K562 (cell line): ENCODE data around the gene GPC2. TPM values are rescaled to one million over a fixed set of nuclear protein-coding genes. Genes with fewer than 3 reads are reported as not detected.

Source experiments
- ATAC-seq: fragments of 200-7000 bp; cut with Tn5 transposase; 3 replicates; pipeline ENCODE4 v1.9.1; 2020; ENCODE audit warnings: moderate library complexity
- BruUV-seq: library from RNA; stranded (reverse); fragments of 400-500 nt; replicated peaks from 2 replicates; lab custom pipeline; 2021; lab: Mats Ljungman, UMichigan
- CTCF ChIA-PET: fragments of 300-600 bp; formaldehyde crosslinking; extraction: SDS; loops from one replicate; lab custom pipeline; 2021; ENCODE audit warnings: low intra/inter-chr PET ratio; lab: Yijun Ruan, JAX
- POLR2A ChIA-PET: fragments of 300-600, 350-650 bp; sonication (Branson Sonifier 250); formaldehyde crosslinking; extraction: SDS; loops from one replicate; lab custom pipeline; 2021; ENCODE audit warnings: antibody characterized with exemption, inconsistent platforms; lab: Yijun Ruan, JAX
- DNase-seq, 4 experiments: peaks; one replicate each; pipeline versions ENCODE4 v3.0.0 to v3.0.0-alpha.2; 2011 to 2018; ENCODE audit warnings: low spot score in 3 of 4, mixed read lengths in 3 of 4; ENCODE audit errors: extremely low read depth in 1 of 4
- FAIRE-seq: peaks from 2 replicates; lab custom pipeline; 2011; peaks lifted over from hg19 to GRCh38; lab: Jason Lieb, UNC
- H2AFZ ChIP-seq: 2 replicates; pipeline ENCODE4 v1.6.0; 2011; ENCODE audit warnings: low read depth, low read length, control low read depth, inconsistent platforms
- H3K27ac ChIP-seq: fragments of 200-600 bp; 3 replicates; pipeline ENCODE4 v1.8.0; 2011; ENCODE audit warnings: low read depth, mild to moderate bottlenecking, control low read depth, inconsistent platforms, low read length, moderate library complexity, mixed read lengths; ENCODE audit errors: extremely low read depth
- H3K27me3 ChIP-seq, 2 experiments: fragments of 300-600 bp in 1 of 2; 2 replicates in 1 of 2; 3 replicates in 1 of 2; pipeline versions ENCODE4 v1.6.0 to v1.8.0; 2011; ENCODE audit warnings: inconsistent platforms in 2 of 2, low read length in 2 of 2, mild to moderate bottlenecking in 1 of 2, mixed read lengths in 1 of 2, moderate library complexity in 1 of 2; ENCODE audit not compliant: control insufficient read depth in 2 of 2, insufficient read depth in 2 of 2
- H3K36me3 ChIP-seq: fragments of 300-600 bp; 3 replicates; pipeline ENCODE4 v1.8.0; 2011; ENCODE audit warnings: mild to moderate bottlenecking, low read length, inconsistent platforms; ENCODE audit not compliant: control insufficient read depth, insufficient read depth
- H3K4me1 ChIP-seq, 2 experiments: fragments of 200-600 bp in 1 of 2; replicated peaks in 1 of 2; 2 replicates in 1 of 2; 3 replicates in 1 of 2; pipeline versions ENCODE4 v1.5.1 to v1.8.0; 2011; ENCODE audit warnings: inconsistent platforms in 2 of 2, low read length in 2 of 2, mild to moderate bottlenecking in 1 of 2, mixed read lengths in 1 of 2, moderate library complexity in 1 of 2; ENCODE audit not compliant: control insufficient read depth in 2 of 2, insufficient read depth in 2 of 2
- H3K4me2 ChIP-seq: 2 replicates; pipeline ENCODE4 v1.6.1; 2011; ENCODE audit warnings: low read length, control low read depth, inconsistent platforms, mixed read lengths; ENCODE audit not compliant: insufficient read depth
- H3K4me3 ChIP-seq: fragments of 200-600 bp; sonication (generic), shearing (Covaris generic); 2 replicates; pipeline ENCODE4 v1.5.1; 2016; ENCODE audit warnings: control low read depth, inconsistent platforms
- H3K79me2 ChIP-seq: fragments of 200-600 bp; 3 replicates; pipeline ENCODE4 v1.8.0; 2011; ENCODE audit warnings: low read length, inconsistent platforms; ENCODE audit not compliant: control insufficient read depth, insufficient read depth
- H3K9ac ChIP-seq, 2 experiments: 2 replicates each; pipeline versions ENCODE4 v1.6.0 to v1.6.1; 2011; ENCODE audit warnings: low read depth in 2 of 2, low read length in 2 of 2, control low read depth in 1 of 2, inconsistent platforms in 1 of 2, mild to moderate bottlenecking in 1 of 2, mixed read lengths in 1 of 2; ENCODE audit not compliant: insufficient read depth in 1 of 2
- H3K9me1 ChIP-seq: one replicate; pipeline ENCODE4 v1.6.0; 2011; ENCODE audit warnings: inconsistent platforms, mild to moderate bottlenecking, low read length, moderate library complexity; ENCODE audit not compliant: control insufficient read depth, insufficient read depth
- H3K9me3 ChIP-seq: replicated peaks from 2 replicates; pipeline ENCODE4 v1.5.1; 2011; ENCODE audit warnings: low read depth, low read length, inconsistent platforms; ENCODE audit not compliant: control insufficient read depth, insufficient read depth
- H4K20me1 ChIP-seq: replicated peaks from 2 replicates; pipeline ENCODE4 v1.6.1; 2011; ENCODE audit warnings: low read length, inconsistent platforms, mixed read lengths; ENCODE audit not compliant: control insufficient read depth, insufficient read depth
- BRCA1 ChIP-seq, 2 experiments: fragments of 450-650 bp in 1 of 2; sonication (generic) in 1 of 2; formaldehyde crosslinking in 1 of 2; IDR thresholded peaks; 2 replicates each; pipeline versions ENCODE4 v1.5.0 to v1.6.1; 2017 to 2020; ENCODE audit warnings: mild to moderate bottlenecking in 1 of 2, missing genetic modification reagents in 1 of 2
- CBFB ChIP-seq: sonication (generic); formaldehyde crosslinking; IDR thresholded peaks from 2 replicates; pipeline ENCODE4 v1.4.0; 2020; ENCODE audit warnings: mild to moderate bottlenecking, missing genetic modification reagents
- FOS ChIP-seq: IDR thresholded peaks from 3 replicates; pipeline ENCODE4 v1.6.1; 2011; ENCODE audit not compliant: insufficient read length; ENCODE audit errors: extremely low read depth
- FOXJ3 ChIP-seq: sonication (generic); formaldehyde crosslinking; IDR thresholded peaks from 2 replicates; pipeline ENCODE4 v1.4.0; 2020; ENCODE audit warnings: mild to moderate bottlenecking, missing genetic modification reagents
- KDM1A ChIP-seq, 2 experiments: fragments of 450-650 bp; IDR thresholded peaks; 2 replicates each; pipeline ENCODE4 v1.6.1; 2016; ENCODE audit warnings: mild to moderate bottlenecking in 2 of 2
- MCM7 ChIP-seq, 2 experiments: fragments of 450-650 bp; IDR thresholded peaks; 2 replicates each; pipeline ENCODE4 v1.6.1; 2016 to 2018
- NCOA6 ChIP-seq: fragments of 450-650 bp; IDR thresholded peaks from 2 replicates; pipeline ENCODE4 v1.6.1; 2017; ENCODE audit warnings: mild to moderate bottlenecking
- RAD51 ChIP-seq: fragments of 450-650 bp; IDR thresholded peaks from 2 replicates; pipeline ENCODE4 v1.7.1; 2016; ENCODE audit warnings: low read depth, mild to moderate bottlenecking, borderline replicate concordance
- SMC3 ChIP-seq: conservative IDR thresholded peaks from 2 replicates; pipeline ENCODE4 v1.6.1; 2011; ENCODE audit warnings: low read depth, low read length, improper control_type of control experiment; ENCODE audit not compliant: insufficient read depth
- TCF7 ChIP-seq: sonication (generic); IDR thresholded peaks from 2 replicates; pipeline ENCODE4 v1.6.1; 2016; ENCODE audit warnings: antibody characterized with exemption, borderline replicate concordance
- YY1 ChIP-seq, 3 experiments: IDR thresholded peaks; 2 replicates each; pipeline ENCODE4 v1.6.1; 2011; ENCODE audit warnings: low read length in 2 of 3, mild to moderate bottlenecking in 2 of 3, moderate library complexity in 2 of 3, borderline replicate concordance in 1 of 3, control low read depth in 1 of 3, low read depth in 1 of 3; ENCODE audit not compliant: insufficient read depth in 3 of 3, insufficient replicate concordance in 2 of 3, control insufficient read depth in 1 of 3, insufficient read length in 1 of 3; ENCODE audit errors: extremely low read depth in 1 of 3
- ZBED1 ChIP-seq: IDR thresholded peaks from 2 replicates; pipeline ENCODE4 v1.6.1; 2014
- ZNF134 ChIP-seq: fragments of 250-450 bp; sonication (Bioruptor Pico); conservative IDR thresholded peaks from 2 replicates; pipeline ENCODE4 v1.4.0; 2020
- ZNF277 ChIP-seq: fragments of 250-450 bp; sonication (Bioruptor Pico); IDR thresholded peaks from 2 replicates; pipeline ENCODE4 v1.8.0; 2022; ENCODE audit warnings: inconsistent platforms, mild to moderate bottlenecking, moderate library complexity, borderline replicate concordance
- ZNF589 ChIP-seq: fragments of 200-800 bp; sonication (Bioruptor generic); IDR thresholded peaks from 2 replicates; pipeline ENCODE4 v1.6.1; 2016; ENCODE audit warnings: low read depth, missing genetic modification characterization, missing compliant biosample characterization
- WGBS: fragments of 100-300 bp; shearing (Covaris generic); methylation state at CpG from one replicate; pipeline ENCODE4 v1.1.6; 2016; ENCODE audit warnings: low coverage, mixed read lengths; ENCODE audit not compliant: insufficient coverage; ENCODE audit errors: missing lambda C conversion rate; 5-methylcytosine and 5-hydroxymethylcytosine counted together
- in situ Hi-C: fragments of 300-500 bp; cut with MboI; formaldehyde crosslinking; loops from 4 replicates; pipeline ENCODE4 v1.15.0; 2018; ENCODE audit warnings: inconsistent platforms, mixed read lengths
- intact Hi-C: fragments of 100-400 bp; cut with micrococcal nuclease; formaldehyde crosslinking; loops from 2 replicates; pipeline ENCODE4 v1.14.2; 2022
- polyA plus RNA-seq, 8 experiments: library from polyadenylated mRNA; depleted of rRNA in 4 of 8; stranded (reverse) in 5 of 8; unstranded in 3 of 8; fragments of >200 nt; fragmentation: Nextera tagmentation in 2 of 8; fragmentation: Illumina TruSeq in 1 of 8; extraction: Ambion mirVana in 2 of 8; extraction: Trizol in 1 of 8; gene quantifications; 2 replicates each; pipeline versions ENCODE4 v1.2.1 to v1.2.3, GENCODE V29; 2011 to 2014; ENCODE audit warnings: inconsistent platforms in 1 of 8, missing spikeins in 1 of 8
- total RNA-seq, 7 experiments: library from RNA; depleted of rRNA in 6 of 7; stranded (reverse); fragments of >200 nt in 6 of 7; fragmentation: Illumina TruSeq in 2 of 7; extraction: Trizol in 2 of 7; gene quantifications; 2 replicates each; pipeline versions ENCODE4 v1.2.1 to v1.2.3, GENCODE V29; 2011 to 2021; ENCODE audit warnings: low replicate concordance in 1 of 7
- TF ChIP-seq, protein P1 (sequence below): sonication (generic); formaldehyde crosslinking; IDR thresholded peaks from 2 replicates; pipeline ENCODE4 v1.8.1; 2023; ENCODE audit warnings: mild to moderate bottlenecking, missing genetic modification reagents
- TF ChIP-seq, protein P2 (sequence below): fragments of 250-450 bp; sonication (Bioruptor Pico); IDR thresholded peaks from 2 replicates; pipeline ENCODE4 v1.8.0; 2022; ENCODE audit warnings: moderate library complexity, mild to moderate bottlenecking, inconsistent platforms

The GPC2 gene
- total and polyA plus RNA-seq, 9 of the 15 experiments (the other 6 are each of a cell fraction or from before 2014, with no cell fraction given): 0.06 to 7.7 (median 1.4) TPM; not detected in 1

- Histone ChIP-seq H3K4me3 (peak overlapping the region; percentile 72), H3K36me3 (peaks cover 1% of the 10 kb centered on the region; the same call in 1 of the 3 replicates), H3K79me2 (peaks cover 22% of the 10 kb centered on the region), H3K4me1 (peaks cover 30 to 48% of the 10 kb centered on the region in 2 experiments), H3K27ac (peak overlapping the region; percentile 88), H4K20me1 (0 out of 2 replicates have a peak, but pooled peaks cover 4% of the 10 kb centered on the region), H3K9me1 (no peaks in the 10 kb centered on the region), H2AFZ (peak overlapping the region; percentile 95), H3K27me3 (no peaks in the 10 kb centered on the region), H3K9ac (peak overlapping the region; percentile 86 to 88), H3K4me2 (peak overlapping the region; percentile 99), H3K9me3 (no peaks in the 10 kb centered on the region)
- 15% methylated on average over 19 of the region's 19 CpGs for WGBS
- CTCF ChIA-PET: no interaction called here
- peak; percentile 59 to 77 (median 66) for DNase-seq
- in situ Hi-C loops (loop anchor here (10.0 kb wide), 1 partner anchor 1715 kb away; no protein-coding TSS in a partner anchor), intact Hi-C loops (loop anchor here (1.0 to 2.0 kb wide), 2 partner anchors 19 to 38 kb away; partner anchors contain the start of genes AP4M1 and MCM7)
- POLR2A ChIA-PET: interaction anchor here (0.7 to 1.7 kb wide), 5 partner anchors 11 to 99 kb away, joined by 3 to 15 read pairs (median 3); partner anchors contain the start of genes AP4M1 and MCM7
- peak; percentile 68 for ATAC-seq
- FAIRE-seq: peak; percentile 29
- BruUV-seq: TSS peak; percentile 85
- TF ChIP-seq NCOA6 (no peak), SMC3 (no peak), FOXJ3 (CRISPR knock-in tag) (no peak), KDM1A (IDR thresholded peaks at IDR 0.05) (no peak), RAD51 (no peak), BRCA1 (IDR thresholded peaks at IDR 0.05) (no peak), BRCA1 (CRISPR knock-in tag; IDR thresholded peaks at IDR 0.05) (no peak), CBFB (no peak), ZNF134 (CRISPR knock-in tag) (no peak), TCF7 (no peak), ZNF589 (no peak), YY1 (IDR thresholded peaks at IDR 0.05; ENCODE audit: borderline replicate concordance in 1 of 3, control insufficient read depth in 1 of 3, extremely low read depth in 1 of 3, insufficient read depth in 3 of 3, insufficient read length in 1 of 3, insufficient replicate concordance in 2 of 3, low read depth in 1 of 3, low read length in 2 of 3) (no peak), ZBED1 (no peak), MCM7 (IDR thresholded peaks at IDR 0.05) (no peak), FOS (no peak), ZNF277 (CRISPR knock-in tag) (no peak)
- TF ChIP-seq, protein P1, sequence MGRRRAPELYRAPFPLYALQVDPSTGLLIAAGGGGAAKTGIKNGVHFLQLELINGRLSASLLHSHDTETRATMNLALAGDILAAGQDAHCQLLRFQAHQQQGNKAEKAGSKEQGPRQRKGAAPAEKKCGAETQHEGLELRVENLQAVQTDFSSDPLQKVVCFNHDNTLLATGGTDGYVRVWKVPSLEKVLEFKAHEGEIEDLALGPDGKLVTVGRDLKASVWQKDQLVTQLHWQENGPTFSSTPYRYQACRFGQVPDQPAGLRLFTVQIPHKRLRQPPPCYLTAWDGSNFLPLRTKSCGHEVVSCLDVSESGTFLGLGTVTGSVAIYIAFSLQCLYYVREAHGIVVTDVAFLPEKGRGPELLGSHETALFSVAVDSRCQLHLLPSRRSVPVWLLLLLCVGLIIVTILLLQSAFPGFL (CRISPR knock-in tag): no peak
- TF ChIP-seq, protein P2, sequence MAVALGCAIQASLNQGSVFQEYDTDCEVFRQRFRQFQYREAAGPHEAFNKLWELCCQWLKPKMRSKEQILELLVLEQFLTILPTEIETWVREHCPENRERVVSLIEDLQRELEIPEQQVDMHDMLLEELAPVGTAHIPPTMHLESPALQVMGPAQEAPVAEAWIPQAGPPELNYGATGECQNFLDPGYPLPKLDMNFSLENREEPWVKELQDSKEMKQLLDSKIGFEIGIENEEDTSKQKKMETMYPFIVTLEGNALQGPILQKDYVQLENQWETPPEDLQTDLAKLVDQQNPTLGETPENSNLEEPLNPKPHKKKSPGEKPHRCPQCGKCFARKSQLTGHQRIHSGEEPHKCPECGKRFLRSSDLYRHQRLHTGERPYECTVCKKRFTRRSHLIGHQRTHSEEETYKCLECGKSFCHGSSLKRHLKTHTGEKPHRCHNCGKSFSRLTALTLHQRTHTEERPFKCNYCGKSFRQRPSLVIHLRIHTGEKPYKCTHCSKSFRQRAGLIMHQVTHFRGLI (CRISPR knock-in tag): no peak
Measured at GRCh38 chr7:100119970-100120732, 57.0 kb downstream of the GPC2 start.
